HepG2 (cell line): Measurements from ENCODE around the gene CHST12. TPM values are rescaled to one million over a fixed set of nuclear protein-coding genes. Genes with fewer than 3 reads are reported as not detected.

ENCODE experiments used
- BRF2 ChIP-seq: sonication (generic); formaldehyde crosslinking; IDR thresholded peaks from 2 replicates; pipeline ENCODE4 v1.8.1; 2022; ENCODE audit warnings: mild to moderate bottlenecking, missing genetic modification reagents
- CAMTA2 ChIP-seq: sonication (generic); formaldehyde crosslinking; IDR thresholded peaks from 2 replicates; pipeline ENCODE4 v1.4.0; 2020; ENCODE audit warnings: mild to moderate bottlenecking, missing genetic modification reagents, borderline replicate concordance
- CBX5 ChIP-seq: sonication (generic); formaldehyde crosslinking; IDR thresholded peaks from 2 replicates; pipeline ENCODE4 v1.4.0; 2020; ENCODE audit warnings: missing genetic modification reagents, borderline replicate concordance
- DR1 ChIP-seq: sonication (generic); formaldehyde crosslinking; IDR thresholded peaks from 2 replicates; pipeline ENCODE4 v1.8.0; 2021; ENCODE audit warnings: mild to moderate bottlenecking, missing genetic modification reagents, inconsistent platforms
- ESRRA ChIP-seq: sonication (generic); formaldehyde crosslinking; IDR thresholded peaks from 2 replicates; pipeline ENCODE4 v1.5.1; 2020; ENCODE audit warnings: mild to moderate bottlenecking, low read depth, missing genetic modification reagents
- KDM5B ChIP-seq: sonication (generic); formaldehyde crosslinking; IDR thresholded peaks from 2 replicates; pipeline ENCODE4 v1.4.0; 2020; ENCODE audit warnings: missing genetic modification reagents, mild to moderate bottlenecking, borderline replicate concordance
- MIXL1 ChIP-seq: IDR thresholded peaks from 2 replicates; pipeline ENCODE4 v1.6.1; 2016
- SPEN ChIP-seq: sonication (generic); formaldehyde crosslinking; IDR thresholded peaks from 2 replicates; pipeline ENCODE4 v1.5.1; 2020; ENCODE audit warnings: low read depth, mild to moderate bottlenecking, missing genetic modification reagents
- TAF1 ChIP-seq: sonication (generic); formaldehyde crosslinking; IDR thresholded peaks from 2 replicates; pipeline ENCODE4 v1.4.0; 2020; ENCODE audit warnings: missing genetic modification reagents
- THAP9 ChIP-seq: sonication (generic); formaldehyde crosslinking; IDR thresholded peaks from 2 replicates; pipeline ENCODE4; 2020; ENCODE audit warnings: missing genetic modification reagents, mild to moderate bottlenecking, borderline replicate concordance
- ZBTB39 ChIP-seq: sonication (generic); formaldehyde crosslinking; IDR thresholded peaks from 2 replicates; pipeline ENCODE4 v1.5.0; 2020; ENCODE audit warnings: missing genetic modification reagents
- ZBTB42 ChIP-seq: sonication (generic); formaldehyde crosslinking; IDR thresholded peaks from 2 replicates; pipeline ENCODE4 v1.5.0; 2020; ENCODE audit warnings: mild to moderate bottlenecking, missing genetic modification reagents
- ZFAT ChIP-seq: sonication (generic); formaldehyde crosslinking; conservative IDR thresholded peaks from 2 replicates; pipeline ENCODE4 v1.8.1; 2023; ENCODE audit warnings: missing genetic modification reagents, inconsistent platforms
- ZFP90 ChIP-seq: sonication (generic); formaldehyde crosslinking; IDR thresholded peaks from 2 replicates; pipeline ENCODE4 v1.8.0; 2022; ENCODE audit warnings: missing genetic modification reagents, mild to moderate bottlenecking, inconsistent platforms, borderline replicate concordance
- ZNF710 ChIP-seq: sonication (generic); formaldehyde crosslinking; IDR thresholded peaks from 2 replicates; pipeline ENCODE4 v1.5.0; 2020; ENCODE audit warnings: mild to moderate bottlenecking, missing genetic modification reagents, borderline replicate concordance
- ZNF770 ChIP-seq: sonication (generic); formaldehyde crosslinking; IDR thresholded peaks from 2 replicates; pipeline ENCODE4 v1.5.0; 2020; ENCODE audit warnings: mild to moderate bottlenecking, missing genetic modification reagents
- ZNF776 ChIP-seq: sonication (generic); formaldehyde crosslinking; IDR thresholded peaks from 2 replicates; pipeline ENCODE4 v1.4.0; 2020; ENCODE audit warnings: mild to moderate bottlenecking, missing genetic modification reagents
- polyA plus RNA-seq, 8 experiments: library from polyadenylated mRNA; depleted of rRNA in 3 of 8; stranded (reverse) in 7 of 8; unstranded in 1 of 8; fragments of >200 nt; fragmentation: Illumina TruSeq in 4 of 8; extraction: Trizol in 4 of 8; gene quantifications; 2 replicates each; pipeline versions ENCODE4 v1.2.1 to v1.2.3, GENCODE V29; 2011 to 2016; ENCODE audit warnings: low read depth in 4 of 8, missing spikeins in 1 of 8, mixed read lengths in 1 of 8; ENCODE audit not compliant: insufficient read depth in 1 of 8
- total RNA-seq, 5 experiments: library from RNA; depleted of rRNA; stranded (reverse); fragments of >200 nt; fragmentation: Illumina TruSeq; extraction: Trizol; gene quantifications; 2 replicates each; pipeline ENCODE4 v1.2.3, GENCODE V29; 2016; ENCODE audit warnings: low read depth in 1 of 5

Gene CHST12
- total and polyA plus RNA-seq, 2 of the 13 experiments (the other 11 are each of a cell fraction or from before 2014, with no cell fraction given) = 6.4 to 15.8 TPM

GRCh38 chr7:2451171-2452073 lies 48.0 kb downstream of the CHST12 start (continued):
- 0 out of 2 replicates have a peak, but pooled peaks have one; percentile 21 for TF ChIP-seq ZNF770 (CRISPR knock-in tag)
- TF ChIP-seq SPEN (CRISPR knock-in tag) = 0 out of 2 replicates have a peak, but pooled peaks have one; percentile 33
- TF ChIP-seq KDM5B (CRISPR knock-in tag) = peak; percentile 69
- TF ChIP-seq ZNF710 (CRISPR knock-in tag) = no peak; the same call in 1 of the 2 replicates
- TF ChIP-seq BRF2 (CRISPR knock-in tag) = no peak
- TF ChIP-seq CAMTA2 (CRISPR knock-in tag) = 0 out of 2 replicates have a peak, but pooled peaks have one; percentile 83
- TF ChIP-seq ZFAT (CRISPR knock-in tag) = no peak; the same call in 1 of the 2 replicates
- peak; percentile 63; the same call in 1 of the 2 replicates for TF ChIP-seq THAP9 (CRISPR knock-in tag)
- TF ChIP-seq ZBTB42 (CRISPR knock-in tag) = 0 out of 2 replicates have a peak, but pooled peaks have one; percentile 67
- TF ChIP-seq TAF1 = peak; percentile 46
- no peak for TF ChIP-seq ZNF776 (CRISPR knock-in tag)
- TF ChIP-seq ESRRA (CRISPR knock-in tag) = no peak
- no peak for TF ChIP-seq ZBTB39 (CRISPR knock-in tag)
- peak; percentile 1; the same call in 1 of the 2 replicates for TF ChIP-seq DR1 (CRISPR knock-in tag)
- 0 out of 2 replicates have a peak, but pooled peaks have one; percentile 8 for TF ChIP-seq MIXL1 (CRISPR knock-in tag)
- 0 out of 2 replicates have a peak, but pooled peaks have one; percentile 63 for TF ChIP-seq ZFP90 (CRISPR knock-in tag)
- TF ChIP-seq CBX5 = 0 out of 2 replicates have a peak, but pooled peaks have one; percentile 66
